ENCODE measurements around the gene CALML3. TPM values are rescaled to one million over a fixed set of nuclear protein-coding genes. Genes with fewer than 3 reads are reported as not detected.
A peak's percentile ranks its signal among the peaks of the same experiment; 100 is the strongest.

CALML3 gene
- polyA plus RNA-seq, 1 donor: 0.45 TPM

GRCh38 chr10:5570979-5571810 is 46.4 kb downstream of the CALML3 start:
- DNase-seq: no peak

- DNase-seq: no peak
Observed at GRCh38 chr10:5571826-5572225, 47.1 kb downstream of the CALML3 start.

- DNase-seq: no peak
Observed at GRCh38 chr10:5573319-5573950, 48.7 kb downstream of the CALML3 start.

- no peak for DNase-seq
Observed at GRCh38 chr10:5573968-5574641, 49.3 kb downstream of the CALML3 start.

GRCh38 chr10:5574642-5575131 is 49.9 kb downstream of the CALML3 start:
- no peak for DNase-seq

GRCh38 chr10:5575144-5575481 is 50.4 kb downstream of the CALML3 start:
- no peak for DNase-seq

GRCh38 chr10:5575482-5576153 is 50.9 kb downstream of the CALML3 start:
- peak; percentile 60 for DNase-seq

- DNase-seq: no peak
Observed at GRCh38 chr10:5576154-5576748, 51.5 kb downstream of the CALML3 start.

Other genes starting within 250 kb of the CALML3 start
- not detected for gene UCN3, start 160.0 kb upstream of the CALML3 start, polyA plus RNA-seq (ENCODE audit: insufficient read length)
- not detected for gene TUBAL3, start 120.1 kb upstream of the CALML3 start, polyA plus RNA-seq (ENCODE audit: insufficient read length)
- gene NET1, start 112.4 kb upstream of the CALML3 start, polyA plus RNA-seq (ENCODE audit: insufficient read length): 93.3 TPM
- 0.99 TPM for gene CALML5, start 25.4 kb upstream of the CALML3 start, polyA plus RNA-seq (ENCODE audit: insufficient read length)
- gene ASB13, start 141.6 kb downstream of the CALML3 start, polyA plus RNA-seq (ENCODE audit: insufficient read length): 13.5 TPM
- gene TASOR2, start 159.9 kb downstream of the CALML3 start, polyA plus RNA-seq (ENCODE audit: insufficient read length): 29.3 TPM